Kasumi-1 (cell line): ENCODE data around the gene RABGAP1L.
"Not testable (repeated sequence)": the region's sequence is repeated elsewhere in the genome, so short reads cannot be mapped to it uniquely, and the experiment has no call there.

Experiments
- DNase-seq, 2 experiments: peaks; one replicate each; lab custom pipeline; 2025; lab: John Stamatoyannopoulos, UW

RABGAP1L gene

GRCh38 chr1:175033953-175034352 lies 874.6 kb downstream of the RABGAP1L start:
- no peak for DNase-seq

GRCh38 chr1:175034775-175035174 lies 875.5 kb downstream of the RABGAP1L start:
- no peak for DNase-seq

GRCh38 chr1:175035865-175036264 lies 876.5 kb downstream of the RABGAP1L start:
- DNase-seq, result no peak

- no peak for DNase-seq
Observed at GRCh38 chr1:175036476-175036875, 877.2 kb downstream of the RABGAP1L start.

- DNase-seq, result no peak
Observed at GRCh38 chr1:175037416-175037815, 878.1 kb downstream of the RABGAP1L start.

- no peak for DNase-seq
Observed at GRCh38 chr1:175040324-175040879, 881.1 kb downstream of the RABGAP1L start.

- DNase-seq, result no peak
Observed at GRCh38 chr1:175042650-175043049, 883.3 kb downstream of the RABGAP1L start.

GRCh38 chr1:175043824-175044223 lies 884.5 kb downstream of the RABGAP1L start:
- no peak for DNase-seq

- DNase-seq, result not testable (repeated sequence)
Observed at GRCh38 chr1:175044591-175044990, 885.3 kb downstream of the RABGAP1L start.
